Suprapubic skin (tissue), 4 donors: ENCODE measurements around the gene ZNF277. TPM values are rescaled to one million over a fixed set of nuclear protein-coding genes. Genes with fewer than 3 reads are reported as not detected.

Source experiments
- DNase-seq, 2 donors: peaks; one replicate each; pipeline ENCODE4 v3.0.0-alpha.2; 2019; ENCODE audit warnings: low spot score in 2 of 2
- H3K27ac ChIP-seq: fragments of 200-600 bp; sonication (generic); one replicate; pipeline ENCODE4 v1.5.1; 2019
- H3K27me3 ChIP-seq: fragments of 200-600 bp; sonication (generic); one replicate; pipeline ENCODE4 v1.5.1; 2019
- H3K36me3 ChIP-seq: fragments of 200-600 bp; sonication (generic); one replicate; pipeline ENCODE4 v1.5.1; 2019
- H3K4me1 ChIP-seq: fragments of 200-600 bp; sonication (generic); one replicate; pipeline ENCODE4 v1.5.1; 2019
- H3K4me3 ChIP-seq: fragments of 200-600 bp; sonication (generic); one replicate; pipeline ENCODE4 v1.5.1; 2019; ENCODE audit warnings: mild to moderate bottlenecking
- H3K9me3 ChIP-seq: fragments of 200-600 bp; sonication (generic); one replicate; pipeline ENCODE4 v1.5.1; 2019
- CTCF ChIP-seq, 2 donors: fragments of 200-600 bp in 1 of 2; fragments of 450-650 bp in 1 of 2; sonication (generic) in 1 of 2; IDR thresholded peaks; one replicate each; pipeline ENCODE4 v1.5.1; 2016 to 2019; ENCODE audit warnings: antibody characterized with exemption in 2 of 2, mild to moderate bottlenecking in 1 of 2, moderate library complexity in 1 of 2
- EP300 ChIP-seq: sonication (generic); formaldehyde crosslinking; IDR thresholded peaks from one replicate; pipeline ENCODE4 v1.6.1; 2017; ENCODE audit warnings: antibody characterized with exemption
- POLR2A ChIP-seq, 2 donors: fragments of 450-650 bp; IDR thresholded peaks; one replicate each; pipeline ENCODE4 v1.6.1; 2017; ENCODE audit warnings: antibody characterized with exemption in 2 of 2, mild to moderate bottlenecking in 2 of 2, moderate library complexity in 2 of 2
- POLR2AphosphoS5 ChIP-seq, 3 donors: sonication (generic); formaldehyde crosslinking; IDR thresholded peaks; one replicate each; pipeline ENCODE4 v1.6.1; 2017; ENCODE audit warnings: antibody characterized with exemption in 3 of 3
- WGBS: methylation state at CpG from one replicate; pipeline ENCODE4 v1.1.5; 2018; 5-methylcytosine and 5-hydroxymethylcytosine counted together
- total RNA-seq, 4 donors: library from RNA; depleted of rRNA; stranded (reverse); fragments of >200 nt; gene quantifications; one replicate each; pipeline ENCODE4 v1.1.0, GENCODE V29; 2016

The ZNF277 gene
- total RNA-seq, 4 donors from 2014 or later, result 16.5 to 31.9 (median 25.5) TPM

- 82% methylated on average over 7 of the region's 7 CpGs for WGBS
Measured at GRCh38 chr7:112272921-112273561, 66.5 kb downstream of the ZNF277 start.

GRCh38 chr7:112279042-112279441 is 72.5 kb downstream of the ZNF277 start:
- no peak for DNase-seq
- H3K36me3 ChIP-seq, result no peaks in the 10 kb centered on the region
- no peak overlapping the region for H3K27ac ChIP-seq
- no peak overlapping the region for H3K4me3 ChIP-seq
- no peaks in the 10 kb centered on the region for H3K27me3 ChIP-seq
- H3K4me1 ChIP-seq, result no peaks in the 10 kb centered on the region
- 100% methylated on average over 2 of the region's 2 CpGs for WGBS
- TF ChIP-seq EP300 (no peak), CTCF (IDR thresholded peaks at IDR 0.05) (no peak), POLR2A (IDR thresholded peaks at IDR 0.05) (no peak), POLR2AphosphoS5 (IDR thresholded peaks at IDR 0.05) (no peak)
- no peaks in the 10 kb centered on the region for H3K9me3 ChIP-seq

More at GRCh38 chr7:112272921-112273561, 66.5 kb downstream of the ZNF277 start:
- H3K36me3 ChIP-seq, result no peaks in the 10 kb centered on the region
- no peak for TF ChIP-seq EP300
- no peak for TF ChIP-seq POLR2AphosphoS5 (IDR thresholded peaks at IDR 0.05)
- TF ChIP-seq CTCF (IDR thresholded peaks at IDR 0.05), result no peak
- no peak for TF ChIP-seq POLR2A (IDR thresholded peaks at IDR 0.05)
- H3K27me3 ChIP-seq, result no peaks in the 10 kb centered on the region
- no peaks in the 10 kb centered on the region for H3K9me3 ChIP-seq
- DNase-seq, result no peak
- H3K4me3 ChIP-seq, result no peak overlapping the region
- H3K27ac ChIP-seq, result no peak overlapping the region
- H3K4me1 ChIP-seq, result no peaks in the 10 kb centered on the region

GRCh38 chr7:112280267-112280666 is 73.8 kb downstream of the ZNF277 start:
- Histone ChIP-seq H3K27ac (no peak overlapping the region), H3K27me3 (no peaks in the 10 kb centered on the region), H3K4me3 (no peak overlapping the region), H3K4me1 (no peaks in the 10 kb centered on the region), H3K9me3 (no peaks in the 10 kb centered on the region), H3K36me3 (no peaks in the 10 kb centered on the region)
- 56% methylated on average over 2 of the region's 2 CpGs for WGBS
- DNase-seq, result no peak
- TF ChIP-seq POLR2AphosphoS5 (IDR thresholded peaks at IDR 0.05), result no peak
- TF ChIP-seq POLR2A (IDR thresholded peaks at IDR 0.05), result no peak
- no peak for TF ChIP-seq CTCF (IDR thresholded peaks at IDR 0.05)
- TF ChIP-seq EP300, result no peak

DNA sequence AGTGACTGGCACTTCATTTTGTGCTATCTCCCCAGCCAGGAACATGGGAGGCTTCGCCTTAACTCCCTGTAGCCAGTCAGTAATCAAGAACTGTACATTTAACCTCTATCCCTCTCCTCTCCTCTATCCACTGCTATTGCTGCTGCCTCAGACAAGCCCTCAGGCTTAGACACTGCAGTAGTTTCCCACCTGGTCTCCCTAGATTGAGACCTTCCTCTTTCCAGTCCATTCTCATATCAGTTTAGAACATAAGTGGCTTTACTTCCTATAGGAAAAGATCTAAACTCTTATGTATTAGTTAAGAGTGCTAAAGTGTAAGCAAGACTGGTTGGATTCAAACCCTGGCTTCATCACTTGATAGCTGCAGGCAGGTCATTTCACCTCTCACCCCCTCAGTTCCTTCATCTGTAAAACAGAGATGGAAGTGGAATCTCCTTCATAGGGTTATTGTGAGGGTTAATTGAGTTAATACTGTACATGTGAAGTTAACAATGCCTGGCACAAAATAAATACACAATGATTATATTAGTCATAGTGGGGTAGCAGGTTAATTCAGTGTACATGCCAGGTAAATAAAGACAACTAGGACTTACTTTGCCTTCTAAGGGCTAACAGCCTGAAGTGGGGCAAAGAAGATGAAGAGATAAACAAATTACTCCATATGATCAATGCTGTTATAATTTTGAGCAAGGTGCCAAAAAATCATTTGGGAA is 76.1 kb downstream of the ZNF277 start:
- TF ChIP-seq POLR2AphosphoS5 (IDR thresholded peaks at IDR 0.05), result no peak
- TF ChIP-seq CTCF (IDR thresholded peaks at IDR 0.05), result no peak
- TF ChIP-seq EP300, result no peak
- no peak for TF ChIP-seq POLR2A (IDR thresholded peaks at IDR 0.05)
- Histone ChIP-seq H3K27me3 (no peaks in the 10 kb centered on the region), H3K9me3 (no peaks in the 10 kb centered on the region), H3K4me1 (no peaks in the 10 kb centered on the region), H3K36me3 (no peaks in the 10 kb centered on the region), H3K27ac (no peak overlapping the region), H3K4me3 (no peak overlapping the region)
- WGBS, result 81% methylated on average over 1 of the region's 1 CpG
- no peak for DNase-seq

DNA sequence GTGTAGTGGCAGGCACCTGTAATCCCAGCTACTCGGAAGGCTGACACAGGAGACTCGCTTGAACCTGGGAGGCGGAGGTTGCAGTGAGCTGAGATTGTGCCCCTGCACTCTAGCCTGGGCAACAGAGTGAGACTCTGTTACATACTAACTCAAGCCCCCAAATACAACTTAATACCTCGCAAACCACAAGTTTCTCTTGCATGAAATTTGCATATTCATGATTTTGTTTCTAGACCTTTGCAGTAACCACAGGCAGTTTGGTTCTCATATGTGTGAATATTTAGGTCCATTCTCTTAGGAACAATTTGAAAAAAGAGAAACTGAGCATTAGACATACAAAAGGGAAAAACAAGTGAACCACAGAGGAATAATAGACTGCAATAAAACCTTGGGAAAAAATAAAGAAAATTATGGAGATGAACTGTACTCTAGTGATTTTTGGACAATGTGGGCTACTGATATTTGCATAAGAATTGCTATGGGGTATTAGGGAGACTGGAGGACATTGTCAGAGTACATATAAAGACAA is 77.0 kb downstream of the ZNF277 start:
- DNase-seq, result no peak
- Histone ChIP-seq H3K27ac (no peak overlapping the region), H3K4me1 (no peaks in the 10 kb centered on the region), H3K27me3 (no peaks in the 10 kb centered on the region), H3K36me3 (peaks cover 3% of the 10 kb centered on the region), H3K4me3 (no peak overlapping the region), H3K9me3 (no peaks in the 10 kb centered on the region)
- 89% methylated on average over 4 of the region's 4 CpGs for WGBS
- TF ChIP-seq EP300 (no peak), POLR2AphosphoS5 (IDR thresholded peaks at IDR 0.05) (no peak), CTCF (IDR thresholded peaks at IDR 0.05) (no peak), POLR2A (IDR thresholded peaks at IDR 0.05) (no peak)
